Activated CD8-positive, alpha-beta T cell treated with anti-CD3 and anti-CD28 coated beads, Interleukin-2, amount 10 ng/mL, durations not matched to agents 7 days and 5 days (primary cell): Measurements from ENCODE around the gene PAX7. TPM values are rescaled to one million over a fixed set of nuclear protein-coding genes. Genes with fewer than 3 reads are reported as not detected.

Experiments
- ATAC-seq: fragments of 150-1000 bp; cut with Tn5 transposase; one replicate; pipeline ENCODE4 v1.10.0; 2021; ENCODE audit warnings: moderate library complexity
- CTCF ChIA-PET: fragments of 350-600 bp; sonication (Branson Sonifier 250); formaldehyde crosslinking; loops from one replicate; lab custom pipeline; 2021; ENCODE audit warnings: antibody characterized with exemption; lab: Charles Lee
- POLR2A ChIA-PET: fragments of 350-600 bp; sonication (Branson Sonifier 250); formaldehyde crosslinking; loops from one replicate; lab custom pipeline; 2021; ENCODE audit warnings: antibody characterized with exemption; lab: Charles Lee
- DNase-seq: peaks from one replicate; pipeline ENCODE4 v3.0.0-alpha.2; 2020
- H3K27ac Mint-ChIP-seq: one replicate; pipeline ENCODE4 v1.8.0; 2021; ENCODE audit warnings: mild to moderate bottlenecking, mixed read lengths
- H3K27me3 Mint-ChIP-seq: one replicate; pipeline ENCODE4 v1.8.0; 2021; ENCODE audit warnings: low read depth, mixed read lengths
- H3K36me3 Mint-ChIP-seq: one replicate; pipeline ENCODE4 v1.8.0; 2021; ENCODE audit warnings: low read depth, mixed read lengths
- H3K4me1 Mint-ChIP-seq: one replicate; pipeline ENCODE4 v1.8.0; 2021; ENCODE audit warnings: low read depth, mixed read lengths
- H3K4me3 Mint-ChIP-seq: one replicate; pipeline ENCODE4 v1.8.0; 2021; ENCODE audit warnings: mild to moderate bottlenecking, mixed read lengths
- H3K9me3 Mint-ChIP-seq: one replicate; pipeline ENCODE4 v1.8.0; 2022; ENCODE audit warnings: mixed read lengths; ENCODE audit not compliant: insufficient read depth
- total RNA-seq, 2 experiments: library from RNA; stranded (reverse); gene quantifications; one replicate each; pipeline ENCODE4 v1.2.3, GENCODE V29; 2021

PAX7 gene
- total RNA-seq, 2 experiments from 2014 or later = not detected

DNA sequence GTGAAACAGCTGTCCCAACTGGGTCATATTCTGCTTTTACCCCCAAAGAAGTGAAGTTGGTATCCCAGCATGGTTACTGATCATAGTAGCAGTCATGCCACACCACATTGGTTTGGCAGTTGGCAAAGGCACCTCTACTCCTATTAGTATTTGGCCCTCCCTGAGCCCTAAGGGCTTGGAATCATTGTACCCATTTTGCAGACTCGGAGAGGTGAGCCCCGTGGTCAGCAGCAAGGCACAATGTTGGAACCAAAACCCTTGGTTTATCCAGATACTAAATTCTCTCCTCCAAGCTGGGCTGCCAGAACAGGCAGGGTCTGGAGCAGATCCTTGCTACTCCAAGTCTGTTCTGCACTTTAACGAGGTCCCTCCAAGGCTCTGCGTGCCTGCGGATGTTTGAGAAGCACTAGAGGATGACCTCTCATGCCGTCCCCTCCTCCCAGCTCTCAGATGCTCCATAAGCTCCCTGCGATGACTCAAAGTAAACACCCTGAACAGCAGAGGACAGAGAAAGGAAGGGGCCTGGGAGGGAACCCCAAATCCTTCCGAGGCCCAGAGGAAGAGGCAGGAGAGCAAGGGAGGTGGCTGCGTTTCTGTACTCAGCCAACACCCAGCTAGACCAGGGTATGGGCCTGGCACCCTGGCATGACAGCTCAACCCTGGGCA is 89.3 kb downstream of the PAX7 start:
- ChIA-PET CTCF (no interaction called here), POLR2A (no interaction called here)
- peaks cover 51% of the 10 kb centered on the region for H3K27me3 Mint-ChIP-seq
- no peaks in the 10 kb centered on the region for H3K36me3 Mint-ChIP-seq
- no peaks in the 10 kb centered on the region for H3K4me1 Mint-ChIP-seq
- no peak overlapping the region for H3K4me3 Mint-ChIP-seq
- no peak overlapping the region for H3K27ac Mint-ChIP-seq
- no peaks in the 10 kb centered on the region for H3K9me3 Mint-ChIP-seq
- no peak for ATAC-seq
- DNase-seq = no peak

DNA sequence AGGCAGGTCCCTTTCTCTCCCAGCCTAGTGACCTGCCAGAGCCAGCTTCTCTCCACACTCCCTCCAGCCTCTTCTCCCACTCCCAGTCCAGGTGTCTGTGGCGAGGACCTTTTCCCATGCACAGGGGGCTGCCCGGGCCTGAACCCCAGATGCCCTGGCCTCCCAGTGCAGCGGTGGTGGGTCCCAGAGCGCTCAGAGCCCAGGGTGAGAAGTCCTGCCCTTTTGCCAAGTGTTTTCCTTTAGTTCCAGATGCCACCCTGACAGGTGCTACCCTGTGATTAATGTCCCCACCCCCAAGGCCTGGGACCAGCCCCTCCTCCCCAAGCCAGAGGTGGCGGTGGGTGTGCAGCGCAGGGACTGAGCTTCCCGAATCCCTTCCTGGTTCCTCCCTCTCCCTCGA is 90.4 kb downstream of the PAX7 start:
- no peak for ATAC-seq
- no peaks in the 10 kb centered on the region for H3K4me1 Mint-ChIP-seq
- H3K4me3 Mint-ChIP-seq = no peak overlapping the region
- H3K27me3 Mint-ChIP-seq = peaks cover 49% of the 10 kb centered on the region
- no peaks in the 10 kb centered on the region for H3K9me3 Mint-ChIP-seq
- no peaks in the 10 kb centered on the region for H3K36me3 Mint-ChIP-seq
- ChIA-PET POLR2A (no interaction called here), CTCF (no interaction called here)
- no peak overlapping the region for H3K27ac Mint-ChIP-seq
- DNase-seq = no peak

- ATAC-seq (no peak), DNase-seq (no peak)
- Mint-ChIP-seq H3K4me1 (no peaks in the 10 kb centered on the region), H3K9me3 (no peaks in the 10 kb centered on the region), H3K27ac (no peak overlapping the region), H3K36me3 (no peaks in the 10 kb centered on the region), H3K4me3 (no peak overlapping the region), H3K27me3 (peaks cover 49% of the 10 kb centered on the region)
- ChIA-PET POLR2A (no interaction called here), CTCF (no interaction called here)
Observed at GRCh38 chr1:18721776-18722175, 91.1 kb downstream of the PAX7 start.

DNA sequence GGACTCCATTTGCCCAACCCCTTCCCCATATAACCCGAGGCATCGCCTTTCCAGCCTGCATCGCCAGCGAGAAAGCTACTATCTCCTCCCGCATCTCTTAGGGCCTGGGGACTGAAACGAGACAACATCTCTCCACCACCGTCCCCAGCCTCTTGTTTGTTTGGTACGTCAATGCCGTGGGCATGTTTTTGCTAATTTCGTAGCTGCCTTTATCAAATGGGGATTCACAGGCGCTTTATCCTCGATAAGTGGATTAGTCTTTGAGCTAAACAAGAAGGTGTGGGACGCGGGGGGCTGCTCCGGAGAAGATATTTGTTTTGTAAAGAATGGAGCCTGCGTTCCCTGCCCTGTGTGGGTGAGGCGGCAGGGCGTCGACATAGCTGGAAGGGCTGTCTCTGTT is 91.6 kb downstream of the PAX7 start:
- ChIA-PET POLR2A (no interaction called here), CTCF (no interaction called here)
- H3K4me1 Mint-ChIP-seq = no peaks in the 10 kb centered on the region
- H3K9me3 Mint-ChIP-seq = no peaks in the 10 kb centered on the region
- ATAC-seq = no peak
- DNase-seq = no peak
- H3K27ac Mint-ChIP-seq = no peak overlapping the region
- H3K27me3 Mint-ChIP-seq = peaks cover 53% of the 10 kb centered on the region
- H3K4me3 Mint-ChIP-seq = no peak overlapping the region
- H3K36me3 Mint-ChIP-seq = no peaks in the 10 kb centered on the region

GRCh38 chr1:18723206-18723605 is 92.6 kb downstream of the PAX7 start:
- H3K9me3 Mint-ChIP-seq = no peaks in the 10 kb centered on the region

DNA sequence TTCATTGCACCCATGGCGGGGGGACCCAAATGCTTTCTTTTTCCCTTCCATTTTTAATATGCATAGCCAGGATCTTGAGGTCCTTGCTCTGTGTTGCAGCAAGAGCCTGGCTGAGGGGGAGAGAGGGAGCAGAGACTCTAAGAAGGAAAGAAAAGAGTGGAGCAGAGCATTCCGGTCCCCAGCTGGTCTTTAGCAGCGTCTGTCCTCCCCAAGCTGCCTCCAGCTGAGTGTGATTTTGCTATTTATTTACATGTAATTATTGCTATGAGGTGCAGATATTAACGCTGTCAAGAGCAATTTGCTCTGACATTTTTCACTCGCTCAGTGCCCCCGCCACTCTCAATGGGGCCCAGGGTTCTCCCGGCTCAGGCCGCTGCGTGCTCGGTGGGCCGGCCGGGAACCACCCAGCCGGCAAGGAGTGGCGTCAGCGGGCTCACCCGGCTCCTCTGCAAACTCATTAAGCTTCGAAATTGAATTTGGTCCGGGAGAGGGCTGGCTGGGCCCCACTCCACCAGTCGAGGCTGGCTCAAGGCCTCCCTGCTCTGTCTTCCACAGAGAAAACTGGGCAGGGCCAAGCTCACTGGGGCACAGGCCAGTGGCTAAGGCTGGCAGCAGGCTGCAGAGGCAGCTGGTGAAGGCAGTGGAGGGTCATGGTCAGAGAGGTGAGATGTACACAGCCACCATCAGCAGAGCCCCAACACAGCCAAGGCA is 93.2 kb downstream of the PAX7 start:
- H3K9me3 Mint-ChIP-seq = no peaks in the 10 kb centered on the region
- H3K27ac Mint-ChIP-seq = no peak overlapping the region
- no peaks in the 10 kb centered on the region for H3K4me1 Mint-ChIP-seq
- no peak for DNase-seq
- ChIA-PET POLR2A (interaction anchor here (0.6 kb wide), 1 partner anchor 9 kb away, joined by 3 read pairs; no protein-coding TSS in a partner anchor), CTCF (no interaction called here)
- no peak overlapping the region for H3K4me3 Mint-ChIP-seq
- peaks cover 51% of the 10 kb centered on the region for H3K27me3 Mint-ChIP-seq
- no peak for ATAC-seq
- no peaks in the 10 kb centered on the region for H3K36me3 Mint-ChIP-seq

More at GRCh38 chr1:18723206-18723605, 92.6 kb downstream of the PAX7 start:
- Mint-ChIP-seq H3K4me1 (no peaks in the 10 kb centered on the region), H3K36me3 (no peaks in the 10 kb centered on the region), H3K27me3 (peaks cover 50% of the 10 kb centered on the region), H3K27ac (no peak overlapping the region), H3K4me3 (no peak overlapping the region)
- ChIA-PET POLR2A (no interaction called here), CTCF (interaction anchor here (0.9 kb wide), 1 partner anchor 126 kb away, joined by 3 read pairs; no protein-coding TSS in a partner anchor)
- DNase-seq = no peak
- no peak for ATAC-seq

- DNase-seq (no peak), ATAC-seq (no peak)
- POLR2A ChIA-PET = no interaction called here
- no peak overlapping the region for H3K4me3 Mint-ChIP-seq
- no peaks in the 10 kb centered on the region for H3K4me1 Mint-ChIP-seq
- H3K36me3 Mint-ChIP-seq = no peaks in the 10 kb centered on the region
- CTCF ChIA-PET = no interaction called here
- H3K27ac Mint-ChIP-seq = no peak overlapping the region
- H3K9me3 Mint-ChIP-seq = no peaks in the 10 kb centered on the region
- peaks cover 50% of the 10 kb centered on the region for H3K27me3 Mint-ChIP-seq
Observed at GRCh38 chr1:18724801-18725200, 94.2 kb downstream of the PAX7 start.

DNA sequence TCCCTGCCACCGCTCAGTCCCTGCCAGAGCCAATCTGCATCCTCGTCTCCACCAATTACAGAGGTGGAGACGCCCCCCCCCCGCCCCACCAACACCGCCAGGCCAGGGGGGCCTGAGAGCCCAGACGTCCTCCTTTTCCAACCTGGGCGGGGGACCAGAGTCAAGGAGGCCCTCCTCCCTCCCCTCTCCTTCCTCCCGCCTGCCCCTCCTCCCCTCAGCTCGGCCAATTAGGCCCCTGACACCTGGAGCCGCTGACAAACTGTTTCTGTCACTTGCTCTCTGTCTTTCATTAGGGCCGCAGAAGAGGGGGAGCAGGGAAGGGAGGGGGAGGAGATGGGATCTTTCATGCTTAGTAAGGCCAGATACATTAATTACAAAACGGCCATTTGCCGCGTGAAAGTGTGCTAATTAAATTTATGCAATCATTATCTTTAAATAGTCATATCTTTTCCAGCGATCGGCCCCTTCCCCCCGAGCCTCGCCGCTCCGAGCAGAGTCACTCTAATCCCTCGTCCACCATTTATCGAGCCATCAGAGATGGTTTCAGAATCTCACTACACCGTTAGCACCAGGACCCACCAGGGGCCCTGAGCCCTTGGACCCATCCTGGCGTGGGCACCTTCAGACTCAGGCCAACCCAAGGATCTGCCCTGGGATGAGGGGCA is 94.7 kb downstream of the PAX7 start:
- DNase-seq (no peak), ATAC-seq (no peak)
- no peaks in the 10 kb centered on the region for H3K36me3 Mint-ChIP-seq
- H3K27me3 Mint-ChIP-seq = peaks cover 49% of the 10 kb centered on the region
- ChIA-PET POLR2A (no interaction called here), CTCF (no interaction called here)
- no peaks in the 10 kb centered on the region for H3K9me3 Mint-ChIP-seq
- H3K4me3 Mint-ChIP-seq = no peak overlapping the region
- no peaks in the 10 kb centered on the region for H3K4me1 Mint-ChIP-seq
- no peak overlapping the region for H3K27ac Mint-ChIP-seq

DNA sequence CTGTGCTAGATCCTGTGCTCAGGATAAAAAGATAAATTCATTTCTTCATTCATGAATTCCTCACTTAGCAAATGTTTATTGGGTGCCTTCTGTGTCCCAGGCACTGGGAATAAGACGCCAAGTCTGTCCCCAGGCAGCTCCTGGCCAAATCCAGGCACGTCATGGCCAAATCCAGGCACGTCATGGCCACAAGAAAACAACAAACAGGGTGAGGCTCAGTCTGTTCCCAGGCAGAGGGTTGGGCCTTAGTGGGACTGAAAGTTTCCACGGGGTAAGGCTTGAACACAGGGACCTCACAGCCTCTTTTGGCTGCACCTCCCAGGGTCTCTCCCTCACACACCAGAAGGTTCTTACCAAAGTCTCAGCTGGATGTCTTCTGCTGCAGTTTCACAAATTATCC is 95.7 kb downstream of the PAX7 start:
- POLR2A ChIA-PET = no interaction called here
- Mint-ChIP-seq H3K27ac (no peak overlapping the region), H3K36me3 (no peaks in the 10 kb centered on the region), H3K27me3 (peaks cover 47% of the 10 kb centered on the region), H3K4me1 (no peaks in the 10 kb centered on the region), H3K9me3 (no peaks in the 10 kb centered on the region), H3K4me3 (no peak overlapping the region)
- ATAC-seq = no peak
- CTCF ChIA-PET = no interaction called here
- DNase-seq = no peak

DNA sequence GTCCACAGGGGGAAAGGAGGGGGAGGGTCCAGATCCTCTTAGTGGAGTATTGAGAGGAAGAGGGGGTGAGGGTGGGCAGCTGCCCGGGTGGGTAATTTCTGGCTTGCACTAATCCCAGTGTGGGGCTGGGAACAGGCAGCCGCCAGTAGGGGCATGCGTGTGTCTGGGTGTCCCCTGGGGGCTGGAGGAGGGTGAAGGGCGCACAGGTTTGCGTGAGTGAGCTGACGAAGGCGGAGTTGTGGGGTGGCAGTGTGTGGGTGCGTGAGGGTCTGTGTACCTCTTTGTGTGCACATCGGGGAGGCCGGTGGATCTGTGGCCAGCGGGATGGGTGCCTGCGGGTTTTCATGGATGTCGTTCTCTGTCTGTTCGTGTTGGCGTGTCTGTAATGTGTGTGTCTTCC is 97.3 kb downstream of the PAX7 start:
- ChIA-PET CTCF (no interaction called here), POLR2A (no interaction called here)
- no peak for ATAC-seq
- no peaks in the 10 kb centered on the region for H3K4me1 Mint-ChIP-seq
- H3K27ac Mint-ChIP-seq = no peak overlapping the region
- H3K9me3 Mint-ChIP-seq = no peaks in the 10 kb centered on the region
- no peak overlapping the region for H3K4me3 Mint-ChIP-seq
- no peaks in the 10 kb centered on the region for H3K36me3 Mint-ChIP-seq
- H3K27me3 Mint-ChIP-seq = peaks cover 43% of the 10 kb centered on the region
- no peak for DNase-seq

DNA sequence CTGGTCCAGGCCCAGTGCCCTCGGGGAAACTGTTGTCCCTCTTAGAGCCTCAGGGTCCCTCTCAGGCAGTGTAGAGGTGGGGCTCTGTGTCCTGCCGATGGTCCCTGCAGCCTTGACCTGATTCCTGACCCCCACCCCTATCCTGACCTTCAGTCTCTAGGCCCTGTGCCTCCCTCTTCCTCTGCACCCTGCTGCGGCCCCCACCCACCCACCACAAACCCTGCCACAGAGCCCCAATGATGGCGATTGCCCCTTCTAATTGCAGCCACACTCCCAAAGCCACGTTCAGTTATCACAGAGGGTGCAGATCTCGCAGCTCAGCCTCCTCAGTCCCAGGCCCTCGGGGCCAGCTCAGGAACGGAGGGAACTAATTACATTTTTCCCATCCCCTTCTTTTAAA is 99.7 kb downstream of the PAX7 start:
- no peak for DNase-seq
- H3K4me3 Mint-ChIP-seq = no peak overlapping the region
- peaks cover 32% of the 10 kb centered on the region for H3K27me3 Mint-ChIP-seq
- POLR2A ChIA-PET = no interaction called here
- CTCF ChIA-PET = no interaction called here
- no peaks in the 10 kb centered on the region for H3K9me3 Mint-ChIP-seq
- no peak overlapping the region for H3K27ac Mint-ChIP-seq
- ATAC-seq = no peak
- no peaks in the 10 kb centered on the region for H3K36me3 Mint-ChIP-seq
- H3K4me1 Mint-ChIP-seq = no peaks in the 10 kb centered on the region

GRCh38 chr1:18731148-18731547 is 100.5 kb downstream of the PAX7 start:
- Mint-ChIP-seq H3K27ac (no peak overlapping the region), H3K4me3 (no peak overlapping the region), H3K27me3 (peaks cover 25% of the 10 kb centered on the region), H3K9me3 (no peaks in the 10 kb centered on the region), H3K36me3 (no peaks in the 10 kb centered on the region), H3K4me1 (no peaks in the 10 kb centered on the region)
- CTCF ChIA-PET = interaction anchor here (1.6 kb wide), 1 partner anchor 150 kb away, joined by 5 read pairs; no protein-coding TSS in a partner anchor
- DNase-seq = no peak
- POLR2A ChIA-PET = no interaction called here
- no peak for ATAC-seq
